Retinal pigment epithelial cell (primary cell): ENCODE data around the gene DNAJC4.

ENCODE experiments used
- DNase-seq: peaks from one replicate; pipeline ENCODE4 v3.0.0-alpha.2; 2010; ENCODE audit warnings: low read depth
- H3K4me3 ChIP-seq: 2 replicates; pipeline ENCODE4 v1.5.1; 2011; ENCODE audit warnings: mild to moderate bottlenecking, low read length, control low read depth, moderate library complexity
- TF ChIP-seq, protein P1 (sequence below): conservative IDR thresholded peaks from 2 replicates; pipeline ENCODE4 v1.5.1; 2011; ENCODE audit warnings: low read depth, low read length, control low read depth, inconsistent platforms

The DNAJC4 gene

DNA sequence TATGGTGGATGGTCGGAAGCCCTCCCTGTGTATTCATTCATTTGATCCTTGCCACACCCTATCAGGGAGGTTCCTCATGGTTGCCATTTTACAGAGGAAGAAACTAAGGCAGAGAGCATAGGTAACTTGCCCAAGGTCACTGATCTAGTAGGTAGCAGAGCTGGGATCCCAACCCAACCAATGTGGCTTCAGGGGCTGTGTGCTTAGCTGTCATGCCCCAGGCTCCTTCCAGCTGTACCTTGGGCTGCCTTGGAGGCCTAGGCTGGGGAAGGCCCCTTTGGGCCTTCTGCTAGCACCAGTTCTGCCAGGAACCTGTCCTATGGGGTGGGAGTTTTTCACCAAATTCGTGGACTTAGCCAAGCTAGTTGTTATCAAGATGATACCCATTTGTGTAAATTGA is 45.5 kb downstream of the DNAJC4 start:
- TF ChIP-seq, protein P1, sequence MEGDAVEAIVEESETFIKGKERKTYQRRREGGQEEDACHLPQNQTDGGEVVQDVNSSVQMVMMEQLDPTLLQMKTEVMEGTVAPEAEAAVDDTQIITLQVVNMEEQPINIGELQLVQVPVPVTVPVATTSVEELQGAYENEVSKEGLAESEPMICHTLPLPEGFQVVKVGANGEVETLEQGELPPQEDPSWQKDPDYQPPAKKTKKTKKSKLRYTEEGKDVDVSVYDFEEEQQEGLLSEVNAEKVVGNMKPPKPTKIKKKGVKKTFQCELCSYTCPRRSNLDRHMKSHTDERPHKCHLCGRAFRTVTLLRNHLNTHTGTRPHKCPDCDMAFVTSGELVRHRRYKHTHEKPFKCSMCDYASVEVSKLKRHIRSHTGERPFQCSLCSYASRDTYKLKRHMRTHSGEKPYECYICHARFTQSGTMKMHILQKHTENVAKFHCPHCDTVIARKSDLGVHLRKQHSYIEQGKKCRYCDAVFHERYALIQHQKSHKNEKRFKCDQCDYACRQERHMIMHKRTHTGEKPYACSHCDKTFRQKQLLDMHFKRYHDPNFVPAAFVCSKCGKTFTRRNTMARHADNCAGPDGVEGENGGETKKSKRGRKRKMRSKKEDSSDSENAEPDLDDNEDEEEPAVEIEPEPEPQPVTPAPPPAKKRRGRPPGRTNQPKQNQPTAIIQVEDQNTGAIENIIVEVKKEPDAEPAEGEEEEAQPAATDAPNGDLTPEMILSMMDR, result no peak
- H3K4me3 ChIP-seq, result no peak overlapping the region
- no peak for DNase-seq

DNA sequence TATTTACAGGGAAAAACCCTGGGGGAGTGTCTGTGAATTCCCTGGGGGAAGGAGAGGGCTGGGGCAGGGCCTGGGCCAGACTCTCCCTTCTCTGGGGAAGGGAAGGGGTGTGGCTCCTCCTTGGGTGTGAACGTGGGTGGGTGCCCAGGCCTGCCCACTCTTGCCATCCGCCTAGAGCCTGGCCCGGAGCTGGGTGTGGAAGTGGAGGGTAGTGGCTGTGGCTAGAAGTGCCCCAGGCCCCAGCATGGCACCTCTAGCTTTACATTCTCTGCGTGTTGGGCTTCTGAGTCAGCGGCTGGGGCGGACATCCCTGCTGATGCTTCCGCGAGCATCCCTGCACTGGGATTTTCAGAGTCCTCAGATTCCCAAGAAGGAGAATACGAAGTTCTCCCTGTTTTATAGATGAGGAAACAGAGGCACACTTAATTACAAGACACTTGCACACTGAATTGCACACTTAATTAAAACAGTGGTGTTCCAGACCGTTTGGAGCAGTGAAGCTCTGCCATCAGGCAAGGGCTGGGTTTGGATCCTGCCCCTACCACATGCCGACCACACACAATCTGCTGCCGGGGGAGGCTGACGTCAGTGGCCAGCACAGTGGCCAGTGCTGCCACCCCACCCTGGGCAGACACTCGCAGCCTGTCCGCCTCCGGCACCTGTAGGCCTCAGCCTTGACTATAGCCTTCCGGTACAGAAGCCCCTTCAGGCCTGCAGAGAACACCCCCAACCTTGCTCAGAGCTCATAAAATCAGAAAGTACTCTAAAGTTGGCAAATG is 46.5 kb downstream of the DNAJC4 start:
- TF ChIP-seq, protein P1, result no peak
- no peak for DNase-seq
- no peak overlapping the region for H3K4me3 ChIP-seq

DNA sequence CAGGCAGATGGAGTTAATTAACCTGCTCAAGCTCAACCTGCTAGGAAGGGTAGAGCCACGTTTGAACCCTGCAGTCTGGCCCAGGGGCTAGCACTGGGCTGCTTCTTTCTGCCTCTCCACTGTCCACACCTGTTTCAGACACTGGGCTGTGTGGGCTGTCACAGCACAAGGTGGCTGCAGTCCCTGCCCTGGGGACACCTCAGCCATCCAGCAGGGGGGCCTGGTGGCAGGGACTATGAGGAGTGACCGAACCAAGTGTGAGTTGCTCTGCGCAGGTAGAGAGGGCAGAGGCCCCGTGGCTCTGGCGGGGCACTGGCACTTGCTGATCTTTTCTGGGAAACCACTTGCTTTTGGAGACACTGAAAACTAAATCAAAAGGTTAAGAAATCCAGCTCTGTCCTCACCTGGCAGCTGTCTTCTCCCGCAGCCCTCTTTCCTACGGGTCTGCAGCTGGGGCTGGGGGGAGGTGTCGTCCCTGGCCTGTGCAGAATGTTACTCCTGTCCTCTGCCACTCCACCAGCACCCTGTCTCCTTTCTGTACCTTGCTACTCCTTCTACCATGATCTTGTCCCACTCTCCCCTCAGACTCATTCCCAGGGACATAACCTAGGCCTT is 48.3 kb downstream of the DNAJC4 start:
- DNase-seq, result no peak
- TF ChIP-seq, protein P1, result no peak
- no peak overlapping the region for H3K4me3 ChIP-seq

DNA sequence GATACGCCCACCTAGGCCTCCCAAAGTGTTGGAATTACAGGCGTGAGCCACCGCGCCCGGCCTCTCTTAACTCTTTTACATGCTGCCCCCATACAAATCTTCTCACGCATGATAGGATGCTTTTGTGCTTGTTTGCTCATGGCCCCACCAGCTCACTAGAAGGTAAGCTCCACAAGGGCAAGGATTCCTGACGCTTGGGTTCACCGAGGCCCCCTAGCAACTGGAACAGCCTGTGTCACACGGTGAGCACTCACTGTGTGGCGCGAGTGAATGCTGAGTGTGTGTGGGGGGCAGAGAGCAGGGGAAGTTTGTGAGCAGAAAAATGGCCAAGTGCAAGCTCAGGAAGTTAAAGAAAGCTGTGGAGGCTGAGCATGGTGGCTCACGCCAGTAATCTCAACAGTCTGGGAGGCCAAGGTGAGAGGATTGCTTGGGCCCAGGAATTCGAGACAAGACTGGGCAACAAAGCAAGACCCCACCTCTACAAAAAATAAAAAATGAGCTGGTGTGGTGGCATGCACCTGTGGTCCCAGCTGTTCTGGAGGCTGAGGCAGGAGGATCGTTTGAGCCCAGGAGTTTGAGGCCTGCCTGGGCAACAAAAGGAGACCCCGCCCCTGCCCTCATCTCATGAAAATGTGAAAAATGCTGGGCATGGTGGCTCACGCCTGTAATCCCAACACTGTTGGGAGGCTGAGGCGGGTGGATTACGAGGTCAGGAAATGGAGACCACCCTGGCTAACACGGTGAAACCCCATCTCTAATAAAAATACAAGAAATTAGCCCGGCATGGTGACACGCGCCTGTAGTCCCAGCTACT is 51.8 kb downstream of the DNAJC4 start:
- no peak for DNase-seq
- TF ChIP-seq, protein P1, result no peak
- H3K4me3 ChIP-seq, result no peak overlapping the region

DNA sequence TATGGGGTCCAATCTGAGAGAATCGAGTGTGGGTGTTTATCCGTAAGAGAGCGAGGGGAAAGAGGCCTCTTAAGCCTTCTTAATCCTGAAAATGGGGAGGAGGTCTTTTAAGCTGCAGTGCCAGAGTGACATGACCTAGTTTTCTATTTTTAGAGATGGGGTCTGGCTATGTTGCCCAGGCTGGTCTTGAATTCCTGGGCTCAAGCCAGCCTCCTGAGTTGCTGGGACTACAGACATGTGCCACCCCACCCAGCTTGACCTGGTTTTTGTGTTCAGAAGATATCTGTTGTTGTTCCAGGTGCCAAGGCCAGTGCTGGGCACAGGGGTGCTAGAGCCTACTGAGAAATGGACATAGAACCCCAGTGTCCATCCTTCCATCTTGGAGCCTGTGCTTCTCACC is 52.7 kb downstream of the DNAJC4 start:
- TF ChIP-seq, protein P1, result no peak
- DNase-seq, result no peak
- no peak overlapping the region for H3K4me3 ChIP-seq
